HG03060 (cell line): ENCODE measurements around the gene FOXJ3.

Experiments
- ATAC-seq: cut with Tn5 transposase; IDR thresholded peaks from one replicate; pipeline ENCODE4 v1.9.1; 2021; ENCODE audit warnings: low read depth, moderate number of reproducible peaks; ENCODE audit not compliant: unreplicated experiment

Gene FOXJ3

GRCh38 chr1:42171679-42172266 lies 163.3 kb downstream of the FOXJ3 start:
- no peak for ATAC-seq

- no peak for ATAC-seq
Measured at GRCh38 chr1:42170779-42171621, 164.0 kb downstream of the FOXJ3 start.

- ATAC-seq = no peak
Measured at GRCh38 chr1:42168763-42169162, 166.3 kb downstream of the FOXJ3 start.

- no peak for ATAC-seq
Measured at GRCh38 chr1:42168391-42168670, 166.7 kb downstream of the FOXJ3 start.

- no peak for ATAC-seq
Measured at GRCh38 chr1:42167611-42168390, 167.2 kb downstream of the FOXJ3 start.

- no peak for ATAC-seq
Measured at GRCh38 chr1:42165511-42166210, 169.4 kb downstream of the FOXJ3 start.

GRCh38 chr1:42164551-42165420 lies 170.2 kb downstream of the FOXJ3 start, which contains the start of gene GUCA2A:
Gene GUCA2A (minus strand): TSS chr1:42164745. CDS start chr1:42164712, 33 bp downstream.
- ATAC-seq = no peak

- ATAC-seq = no peak
Measured at GRCh38 chr1:42163536-42164503, 171.2 kb downstream of the FOXJ3 start.

- no peak for ATAC-seq
Measured at GRCh38 chr1:42163114-42163513, 171.9 kb downstream of the FOXJ3 start.

GRCh38 chr1:42162181-42162580 lies 172.9 kb downstream of the FOXJ3 start:
- no peak for ATAC-seq

- ATAC-seq = no peak
Measured at GRCh38 chr1:42158189-42158588, 176.8 kb downstream of the FOXJ3 start.

- no peak for ATAC-seq
Measured at GRCh38 chr1:42157667-42158066, 177.4 kb downstream of the FOXJ3 start.

GRCh38 chr1:42155362-42155761 lies 179.7 kb downstream of the FOXJ3 start:
- no peak for ATAC-seq

GRCh38 chr1:42154685-42155084 lies 180.3 kb downstream of the FOXJ3 start:
- ATAC-seq = no peak

GRCh38 chr1:42153624-42154023 lies 181.4 kb downstream of the FOXJ3 start:
- ATAC-seq = no peak

- ATAC-seq = no peak
Measured at GRCh38 chr1:42152907-42153600, 182.0 kb downstream of the FOXJ3 start, which contains the start of gene GUCA2B. Gene GUCA2B (plus strand): TSS chr1:42153410. CDS start chr1:42153451, 41 bp downstream.

- ATAC-seq = no peak
Measured at GRCh38 chr1:42152119-42152518, 182.9 kb downstream of the FOXJ3 start.

- ATAC-seq = no peak
Measured at GRCh38 chr1:42150651-42151050, 184.4 kb downstream of the FOXJ3 start.
